Subcutaneous adipose tissue (tissue), 4 donors: ENCODE data around the gene OTOL1. TPM values are rescaled to one million over a fixed set of nuclear protein-coding genes. Genes with fewer than 3 reads are reported as not detected.

ENCODE experiments used
- total RNA-seq, 4 donors: library from RNA; depleted of rRNA; stranded (reverse); fragments of >200 nt; gene quantifications; one replicate each; pipeline ENCODE4 v1.1.0, GENCODE V29; 2016
- TF ChIP-seq, protein P1 (sequence below): fragments of 450-650 bp; IDR thresholded peaks from one replicate; pipeline ENCODE4 v1.5.1; 2016; ENCODE audit warnings: low read depth, mild to moderate bottlenecking, control low read depth, antibody characterized with exemption, moderate library complexity

Gene OTOL1
- total RNA-seq, 4 donors from 2014 or later, result not detected

DNA sequence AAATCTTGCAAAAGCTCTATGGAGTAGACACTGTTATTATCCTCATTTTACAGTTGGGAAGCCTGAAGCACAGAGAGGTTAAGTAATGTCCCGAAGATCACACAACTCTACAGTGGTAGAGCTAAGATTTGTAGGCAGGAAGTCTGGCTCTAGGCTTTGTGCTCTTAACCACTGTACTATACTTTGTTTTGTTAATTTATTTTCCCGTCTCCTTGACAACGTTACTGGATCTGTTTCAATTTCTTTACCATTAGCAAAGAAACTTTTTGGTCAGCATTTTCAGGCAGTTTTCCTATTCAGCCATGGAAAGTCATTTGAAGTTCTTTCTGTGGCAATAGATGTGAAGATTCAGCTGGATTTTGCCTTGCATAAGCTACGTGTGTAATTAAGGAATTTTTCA lies 51.7 kb downstream of the OTOL1 start:
- TF ChIP-seq, protein P1, sequence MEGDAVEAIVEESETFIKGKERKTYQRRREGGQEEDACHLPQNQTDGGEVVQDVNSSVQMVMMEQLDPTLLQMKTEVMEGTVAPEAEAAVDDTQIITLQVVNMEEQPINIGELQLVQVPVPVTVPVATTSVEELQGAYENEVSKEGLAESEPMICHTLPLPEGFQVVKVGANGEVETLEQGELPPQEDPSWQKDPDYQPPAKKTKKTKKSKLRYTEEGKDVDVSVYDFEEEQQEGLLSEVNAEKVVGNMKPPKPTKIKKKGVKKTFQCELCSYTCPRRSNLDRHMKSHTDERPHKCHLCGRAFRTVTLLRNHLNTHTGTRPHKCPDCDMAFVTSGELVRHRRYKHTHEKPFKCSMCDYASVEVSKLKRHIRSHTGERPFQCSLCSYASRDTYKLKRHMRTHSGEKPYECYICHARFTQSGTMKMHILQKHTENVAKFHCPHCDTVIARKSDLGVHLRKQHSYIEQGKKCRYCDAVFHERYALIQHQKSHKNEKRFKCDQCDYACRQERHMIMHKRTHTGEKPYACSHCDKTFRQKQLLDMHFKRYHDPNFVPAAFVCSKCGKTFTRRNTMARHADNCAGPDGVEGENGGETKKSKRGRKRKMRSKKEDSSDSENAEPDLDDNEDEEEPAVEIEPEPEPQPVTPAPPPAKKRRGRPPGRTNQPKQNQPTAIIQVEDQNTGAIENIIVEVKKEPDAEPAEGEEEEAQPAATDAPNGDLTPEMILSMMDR, result no peak

DNA sequence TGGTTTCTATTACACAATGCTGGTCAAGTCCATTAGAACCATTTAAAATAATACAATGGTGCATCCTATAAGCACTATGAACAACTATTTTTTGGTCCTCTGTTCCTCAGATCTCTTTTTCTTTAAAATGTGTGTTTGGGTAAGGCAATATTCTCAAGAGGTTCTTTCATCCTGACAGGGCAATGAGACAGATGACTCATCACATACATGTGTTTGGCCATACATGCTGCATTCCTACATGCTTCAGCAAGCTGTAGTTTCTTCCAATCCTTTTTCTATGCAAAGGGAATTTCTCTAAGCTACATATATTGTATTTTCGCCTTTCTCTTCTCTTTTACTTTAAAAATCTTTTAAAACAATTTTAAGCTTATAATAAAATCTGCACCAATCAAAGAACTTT lies 52.7 kb downstream of the OTOL1 start:
- TF ChIP-seq, protein P1, result no peak

DNA sequence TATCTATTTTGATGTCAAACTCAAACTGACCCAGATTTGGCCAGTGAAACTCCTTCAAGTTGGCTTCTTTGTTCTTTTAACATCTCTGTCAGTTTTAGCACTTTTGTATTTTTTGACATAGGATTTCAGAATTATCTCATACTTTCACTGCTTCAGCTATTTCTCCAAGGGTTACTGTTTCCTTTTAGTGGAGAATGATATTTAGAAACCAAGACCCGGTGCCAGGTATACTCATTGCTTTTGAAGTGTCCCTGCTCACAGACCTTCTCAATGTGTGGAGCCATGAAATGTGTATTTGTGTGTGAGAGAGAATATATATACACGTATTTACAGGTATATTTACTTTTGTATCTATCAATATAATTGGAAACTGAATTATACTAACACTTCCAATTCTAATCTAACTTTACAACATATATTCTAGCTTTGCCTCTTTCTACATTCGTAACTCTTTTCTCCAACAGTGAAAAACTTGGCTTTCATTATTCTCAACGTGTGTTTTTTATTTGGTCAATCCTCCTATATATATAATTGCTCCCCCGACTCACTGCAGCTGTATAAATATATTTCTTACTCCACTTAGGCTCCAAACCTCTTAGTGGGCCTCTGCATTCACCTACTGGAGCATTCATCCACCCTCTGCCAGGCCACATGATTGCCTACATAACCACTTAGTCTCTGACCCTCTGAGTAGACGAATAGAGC lies 54.0 kb downstream of the OTOL1 start:
- TF ChIP-seq, protein P1, result no peak

DNA sequence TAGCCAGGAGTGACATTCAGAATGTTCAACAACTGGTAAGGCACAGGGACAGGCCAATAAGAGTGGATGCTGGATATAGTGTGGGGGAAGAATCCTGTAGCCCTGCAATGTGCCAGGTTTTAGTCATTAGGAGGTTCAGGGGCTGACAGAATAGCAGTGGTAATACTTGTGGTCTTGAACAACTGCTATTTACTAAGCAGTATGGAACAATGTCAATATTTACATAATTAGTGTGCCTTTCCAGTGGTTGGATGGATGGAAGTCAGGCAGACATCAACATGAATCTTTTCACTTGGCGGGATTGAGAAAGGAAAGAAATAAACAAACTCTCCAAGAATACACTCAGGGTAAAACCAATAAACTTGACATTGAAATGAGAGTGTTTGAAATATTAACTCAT lies 55.1 kb downstream of the OTOL1 start:
- TF ChIP-seq, protein P1, result no peak

DNA sequence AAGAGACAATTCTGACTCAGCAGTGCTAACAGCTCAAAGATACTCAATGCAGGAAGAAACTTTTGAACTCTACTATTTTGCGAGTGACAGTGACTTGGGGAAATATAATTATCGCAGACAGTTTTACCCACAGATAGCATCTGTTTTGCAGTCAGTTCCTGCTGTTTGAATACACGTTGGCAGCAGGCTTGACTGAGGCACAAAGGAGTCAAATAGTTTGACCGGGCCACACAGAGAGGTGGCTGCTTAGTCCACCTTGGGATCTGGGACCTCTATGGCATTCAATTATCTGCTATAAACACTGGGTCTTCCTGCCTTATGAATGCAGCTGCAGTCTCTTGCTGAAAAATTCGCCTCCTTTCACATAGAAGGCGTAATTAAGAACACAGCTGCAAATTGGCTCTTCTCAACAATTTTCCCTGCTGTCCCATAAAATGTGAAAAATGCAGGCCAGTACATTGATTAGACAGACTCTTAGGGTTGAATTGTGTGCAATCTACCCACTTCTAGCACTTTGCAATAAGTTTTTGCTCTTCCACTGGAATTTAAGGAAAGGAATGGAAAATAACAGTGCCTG lies 56.5 kb downstream of the OTOL1 start:
- TF ChIP-seq, protein P1, result no peak

Other genes starting within 250 kb of the OTOL1 start
- under 1 TPM in 1 of 4 donors, not detected in 3; 0.51 TPM for gene SPTSSB, start 125.3 kb upstream of the OTOL1 start, total RNA-seq